ENCODE data around the gene CNPY1.
A peak's percentile ranks its signal among the peaks of the same experiment; 100 is the strongest.

Gene CNPY1

DNA sequence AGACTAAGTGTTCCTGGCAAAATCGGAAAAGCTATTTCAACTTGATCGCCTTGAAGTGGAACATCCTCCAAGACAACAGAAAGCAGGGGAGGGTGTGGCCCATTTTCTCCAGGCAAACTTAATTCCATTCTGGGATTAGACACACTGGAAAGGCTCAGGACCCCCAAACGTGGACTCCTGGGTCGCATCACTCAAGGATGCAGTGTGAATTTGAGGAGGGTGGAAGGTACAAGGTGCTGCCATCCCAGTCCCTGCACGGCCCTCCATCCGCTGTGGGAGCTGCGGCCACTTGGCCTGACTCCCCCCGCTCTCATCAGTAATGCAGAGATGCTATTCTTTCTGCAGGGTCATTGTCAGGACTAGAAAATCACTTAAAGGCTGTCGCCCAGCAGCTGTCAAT lies 2.4 kb downstream of the CNPY1 start:
- no peak overlapping the region for H3K4me3 ChIP-seq (replicated peaks; ENCODE audit: low read depth, low read length)
- TF ChIP-seq, protein P1, sequence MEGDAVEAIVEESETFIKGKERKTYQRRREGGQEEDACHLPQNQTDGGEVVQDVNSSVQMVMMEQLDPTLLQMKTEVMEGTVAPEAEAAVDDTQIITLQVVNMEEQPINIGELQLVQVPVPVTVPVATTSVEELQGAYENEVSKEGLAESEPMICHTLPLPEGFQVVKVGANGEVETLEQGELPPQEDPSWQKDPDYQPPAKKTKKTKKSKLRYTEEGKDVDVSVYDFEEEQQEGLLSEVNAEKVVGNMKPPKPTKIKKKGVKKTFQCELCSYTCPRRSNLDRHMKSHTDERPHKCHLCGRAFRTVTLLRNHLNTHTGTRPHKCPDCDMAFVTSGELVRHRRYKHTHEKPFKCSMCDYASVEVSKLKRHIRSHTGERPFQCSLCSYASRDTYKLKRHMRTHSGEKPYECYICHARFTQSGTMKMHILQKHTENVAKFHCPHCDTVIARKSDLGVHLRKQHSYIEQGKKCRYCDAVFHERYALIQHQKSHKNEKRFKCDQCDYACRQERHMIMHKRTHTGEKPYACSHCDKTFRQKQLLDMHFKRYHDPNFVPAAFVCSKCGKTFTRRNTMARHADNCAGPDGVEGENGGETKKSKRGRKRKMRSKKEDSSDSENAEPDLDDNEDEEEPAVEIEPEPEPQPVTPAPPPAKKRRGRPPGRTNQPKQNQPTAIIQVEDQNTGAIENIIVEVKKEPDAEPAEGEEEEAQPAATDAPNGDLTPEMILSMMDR (IDR thresholded peaks at IDR 0.05; ENCODE audit: low read length, missing control alignments), result no peak
- DNase-seq (ENCODE audit: low read depth), result no peak

DNA sequence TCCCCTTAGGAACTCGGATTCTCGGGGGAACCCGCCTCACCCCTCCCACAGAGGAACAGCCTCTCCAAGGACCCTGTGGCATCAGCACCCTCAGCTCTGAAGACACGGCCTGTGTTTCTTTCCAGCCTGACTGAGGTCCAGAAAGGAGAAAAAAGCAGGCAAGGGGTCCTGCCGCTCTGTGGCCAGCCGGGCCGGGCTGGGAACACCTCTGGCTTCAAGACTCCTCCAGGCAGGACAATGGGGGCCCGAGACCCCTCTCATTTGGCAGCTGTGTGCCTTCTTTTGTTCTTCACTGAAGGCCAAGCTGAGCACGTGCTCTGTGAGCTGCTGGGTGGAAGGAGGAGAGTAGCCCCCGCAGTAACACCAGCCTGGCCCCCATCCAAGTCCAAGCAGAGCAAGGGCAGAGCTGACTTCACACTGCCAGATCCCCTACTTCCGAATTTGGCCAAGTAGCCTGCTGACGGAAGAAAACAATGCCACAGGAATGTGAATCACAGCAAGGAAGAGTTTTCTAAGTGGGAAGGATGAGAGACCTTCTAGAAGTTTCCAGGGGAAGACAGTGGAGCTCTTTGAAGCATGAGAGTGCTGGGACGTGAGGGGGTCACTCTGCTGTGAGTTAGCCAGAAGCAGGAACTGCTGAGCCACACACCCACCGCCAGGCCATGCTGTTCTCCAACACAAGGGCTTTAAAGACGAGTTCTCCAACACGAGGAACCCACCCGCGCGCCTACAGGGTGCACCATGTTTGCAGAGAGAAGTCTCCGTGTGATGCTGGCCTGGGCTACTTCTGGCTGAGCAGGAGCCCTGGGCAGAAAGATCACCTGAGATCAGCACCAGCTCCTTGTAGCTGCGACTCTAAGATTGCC lies 3.1 kb downstream of the CNPY1 start:
- H3K4me3 ChIP-seq (replicated peaks; ENCODE audit: low read depth, low read length), result no peak overlapping the region
- TF ChIP-seq, protein P1 (IDR thresholded peaks at IDR 0.05; ENCODE audit: low read length, missing control alignments), result no peak
- DNase-seq (ENCODE audit: low read depth), result peak; percentile 11

DNA sequence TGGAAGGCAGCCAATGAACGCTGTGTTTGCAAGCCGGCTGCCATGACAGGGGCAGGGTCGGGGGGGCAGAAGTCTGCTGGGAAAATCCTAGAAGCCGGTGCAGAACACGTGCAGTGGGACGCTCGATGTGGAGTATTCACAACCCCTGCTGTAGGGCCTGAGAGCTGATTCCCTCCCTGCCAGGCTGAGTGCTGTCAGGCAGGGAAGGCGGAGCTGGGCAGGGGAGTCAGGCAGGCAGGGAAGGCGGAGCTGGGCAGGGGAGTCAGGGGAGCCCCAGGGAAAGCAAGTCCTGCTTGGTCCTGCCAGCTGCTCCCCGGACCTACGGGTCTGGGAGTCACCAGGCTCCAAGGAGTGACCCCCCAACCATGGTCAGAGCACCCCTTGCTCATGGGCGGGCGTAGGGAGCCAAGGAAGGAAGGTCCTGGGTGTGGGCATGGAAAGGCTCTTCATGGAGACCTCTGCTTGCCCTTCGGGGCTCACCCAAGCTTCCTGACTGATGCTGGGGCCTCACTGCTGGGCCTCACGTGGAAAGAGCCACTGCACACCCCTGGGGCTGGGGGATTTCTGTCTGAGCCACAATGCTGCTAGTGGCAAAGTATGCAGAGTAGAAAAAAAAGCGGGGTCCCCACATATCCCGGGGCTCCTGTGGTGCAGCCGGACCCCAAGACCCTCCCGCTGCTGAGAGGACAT lies 4.2 kb downstream of the CNPY1 start:
- TF ChIP-seq, protein P1 (IDR thresholded peaks at IDR 0.05; ENCODE audit: low read length, missing control alignments), result no peak
- no peak overlapping the region for H3K4me3 ChIP-seq (replicated peaks; ENCODE audit: low read depth, low read length)
- DNase-seq (ENCODE audit: low read depth), result no peak

DNA sequence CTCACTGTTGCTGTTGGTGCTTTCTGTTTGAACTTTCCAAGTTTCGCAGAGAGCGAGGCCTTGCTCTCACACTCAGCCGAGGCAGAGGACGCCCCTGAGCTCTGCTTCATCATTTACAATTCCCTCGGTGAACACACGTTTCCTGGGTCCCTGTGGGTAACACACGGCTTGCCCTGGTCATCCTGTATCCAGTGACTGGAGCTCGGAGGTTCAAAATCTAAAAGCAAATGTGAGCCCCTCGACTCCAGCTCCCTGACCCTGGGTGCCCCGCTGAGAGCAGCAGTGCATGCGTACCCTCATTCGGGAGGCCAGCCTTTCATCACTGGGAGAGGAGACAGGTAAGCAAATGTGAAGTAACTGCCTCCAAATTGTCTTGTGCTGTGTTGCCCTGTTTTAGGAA lies 5.8 kb downstream of the CNPY1 start:
- H3K4me3 ChIP-seq (replicated peaks; ENCODE audit: low read depth, low read length), result no peak overlapping the region
- DNase-seq (ENCODE audit: low read depth), result no peak
- TF ChIP-seq, protein P1 (IDR thresholded peaks at IDR 0.05; ENCODE audit: low read length, missing control alignments), result no peak

DNA sequence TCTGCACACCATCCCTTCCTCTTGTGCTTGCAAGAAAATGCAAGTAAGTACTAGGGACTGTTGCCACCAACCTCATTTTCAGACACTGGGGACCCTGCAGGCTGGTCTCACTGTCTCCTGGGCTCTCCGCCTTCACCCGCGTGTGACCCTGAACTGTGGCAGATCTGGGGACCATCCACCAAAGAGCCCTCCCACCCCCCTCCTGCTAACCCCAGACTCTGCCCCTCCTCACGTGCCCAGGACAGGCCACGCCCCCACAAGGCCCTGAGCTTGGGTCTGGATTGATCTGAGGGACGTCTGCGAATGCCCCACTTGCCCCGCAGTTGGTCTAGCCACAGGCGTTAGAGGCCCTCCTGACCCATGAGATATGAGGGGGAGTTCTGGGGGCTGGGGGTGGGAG lies 8.1 kb downstream of the CNPY1 start:
- no peak for DNase-seq (ENCODE audit: low read depth)
- TF ChIP-seq, protein P1 (IDR thresholded peaks at IDR 0.05; ENCODE audit: low read length, missing control alignments), result no peak
- no peak overlapping the region for H3K4me3 ChIP-seq (replicated peaks; ENCODE audit: low read depth, low read length)

DNA sequence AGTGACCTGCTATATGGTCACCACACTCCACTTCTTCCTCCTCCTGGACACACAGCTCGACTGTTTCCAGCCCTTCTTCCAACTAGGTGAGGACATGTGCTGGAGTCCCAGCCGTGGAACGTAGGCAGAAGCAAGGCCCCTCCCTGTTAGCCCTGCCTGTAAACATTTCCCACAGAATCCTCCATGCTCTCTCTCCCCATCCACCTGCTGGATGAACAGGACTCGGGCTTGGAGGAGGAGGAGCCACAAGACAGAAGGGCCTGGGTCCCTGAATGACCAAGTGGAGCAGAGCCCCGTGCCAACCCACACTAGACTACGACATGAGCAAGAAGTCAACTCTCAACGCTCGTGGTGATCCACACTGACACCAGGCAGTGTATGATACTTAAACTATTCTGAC lies 9.9 kb downstream of the CNPY1 start:
- TF ChIP-seq, protein P1 (IDR thresholded peaks at IDR 0.05; ENCODE audit: low read length, missing control alignments), result no peak
- DNase-seq (ENCODE audit: low read depth), result no peak

More for the DNA sequence above, 9.9 kb downstream of the CNPY1 start:
- H3K4me3 ChIP-seq (replicated peaks; ENCODE audit: low read depth, low read length), result no peak overlapping the region
